Tibial nerve (tissue), 3 donors: ENCODE data around the gene DENND4B.

ENCODE experiments used
- POLR2A ChIP-seq, 2 donors: fragments of 450-650 bp; IDR thresholded peaks; one replicate each; pipeline ENCODE4 v1.6.1; 2017; ENCODE audit warnings: antibody characterized with exemption in 2 of 2, mild to moderate bottlenecking in 2 of 2, moderate library complexity in 2 of 2
- TF ChIP-seq, protein P1 (sequence below), 5 experiments: fragments of 200-600 bp in 3 of 5; fragments of 450-650 bp in 2 of 5; sonication (generic) in 3 of 5; IDR thresholded peaks; one replicate each; pipeline ENCODE4 v1.5.1; 2016 to 2019; ENCODE audit warnings: antibody characterized with exemption in 5 of 5, mild to moderate bottlenecking in 3 of 5, moderate library complexity in 2 of 5

DNA sequence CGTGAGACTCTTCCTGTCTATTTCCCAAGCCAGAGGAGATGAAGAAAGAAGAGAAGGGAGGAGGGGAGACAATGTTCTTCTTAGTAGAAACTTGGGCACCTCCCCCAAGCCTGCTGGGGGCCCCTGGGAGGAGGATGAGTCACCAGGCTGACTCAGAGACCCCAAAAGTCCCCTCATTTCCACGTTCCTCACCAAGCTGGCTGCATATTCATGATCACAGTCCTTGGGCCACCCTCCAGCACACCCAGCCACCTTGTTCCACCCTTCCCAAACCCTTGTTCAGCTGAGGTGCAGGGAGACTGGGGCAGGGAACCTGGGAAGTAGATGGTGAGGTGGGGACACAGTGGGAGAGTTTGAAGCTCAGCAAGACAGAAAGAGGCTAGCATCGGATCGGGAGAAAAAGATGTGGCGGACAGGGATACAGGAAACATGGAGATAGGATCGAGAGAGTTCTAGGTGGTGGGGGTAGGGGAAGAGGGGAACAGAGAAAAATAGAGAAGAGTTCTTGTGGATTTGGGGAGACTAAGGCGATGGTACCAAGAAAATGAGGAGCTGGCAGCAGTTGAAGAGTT, 38.9 kb upstream of the DENND4B start:
- TF ChIP-seq, protein P1, sequence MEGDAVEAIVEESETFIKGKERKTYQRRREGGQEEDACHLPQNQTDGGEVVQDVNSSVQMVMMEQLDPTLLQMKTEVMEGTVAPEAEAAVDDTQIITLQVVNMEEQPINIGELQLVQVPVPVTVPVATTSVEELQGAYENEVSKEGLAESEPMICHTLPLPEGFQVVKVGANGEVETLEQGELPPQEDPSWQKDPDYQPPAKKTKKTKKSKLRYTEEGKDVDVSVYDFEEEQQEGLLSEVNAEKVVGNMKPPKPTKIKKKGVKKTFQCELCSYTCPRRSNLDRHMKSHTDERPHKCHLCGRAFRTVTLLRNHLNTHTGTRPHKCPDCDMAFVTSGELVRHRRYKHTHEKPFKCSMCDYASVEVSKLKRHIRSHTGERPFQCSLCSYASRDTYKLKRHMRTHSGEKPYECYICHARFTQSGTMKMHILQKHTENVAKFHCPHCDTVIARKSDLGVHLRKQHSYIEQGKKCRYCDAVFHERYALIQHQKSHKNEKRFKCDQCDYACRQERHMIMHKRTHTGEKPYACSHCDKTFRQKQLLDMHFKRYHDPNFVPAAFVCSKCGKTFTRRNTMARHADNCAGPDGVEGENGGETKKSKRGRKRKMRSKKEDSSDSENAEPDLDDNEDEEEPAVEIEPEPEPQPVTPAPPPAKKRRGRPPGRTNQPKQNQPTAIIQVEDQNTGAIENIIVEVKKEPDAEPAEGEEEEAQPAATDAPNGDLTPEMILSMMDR (IDR thresholded peaks at IDR 0.05): no peak
- no peak for TF ChIP-seq POLR2A (IDR thresholded peaks at IDR 0.05)
